ENCODE results near the gene NUP205.

NUP205 gene

DNA sequence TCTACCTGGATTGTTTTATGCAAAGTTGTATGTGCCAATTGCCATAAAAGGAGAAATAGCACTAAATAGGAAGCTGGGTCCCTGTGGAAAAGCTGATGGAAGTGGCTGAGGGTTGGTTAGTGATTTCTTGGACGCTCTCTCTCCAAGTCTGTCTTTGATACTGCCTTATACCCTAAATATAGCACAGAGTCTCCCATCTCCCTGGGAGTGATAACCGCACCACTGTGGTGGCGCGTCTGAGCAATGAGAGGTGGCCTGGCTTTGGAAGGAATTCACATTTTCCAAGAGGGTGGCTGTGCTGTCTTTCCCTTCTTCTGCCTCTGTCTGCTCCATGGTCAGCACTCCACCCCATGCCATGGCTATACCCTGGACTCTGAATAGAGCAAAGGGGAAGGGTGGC, 135.8 kb downstream of the NUP205 start:
- no peak for DNase-seq (ENCODE audit: low read depth in 1 of 2, low spot score in 1 of 2)

- no peak for DNase-seq (ENCODE audit: low read depth in 1 of 2, low spot score in 1 of 2)
These were observed 139.7 kb downstream of the NUP205 start for GRCh38 chr7:135697276-135698049.
